ENCODE data around the gene HPSE2. TPM values are rescaled to one million over a fixed set of nuclear protein-coding genes. Genes with fewer than 3 reads are reported as not detected.

Gene HPSE2
- total RNA-seq, 1 donor from 2014 or later, result 10.6 TPM

DNA sequence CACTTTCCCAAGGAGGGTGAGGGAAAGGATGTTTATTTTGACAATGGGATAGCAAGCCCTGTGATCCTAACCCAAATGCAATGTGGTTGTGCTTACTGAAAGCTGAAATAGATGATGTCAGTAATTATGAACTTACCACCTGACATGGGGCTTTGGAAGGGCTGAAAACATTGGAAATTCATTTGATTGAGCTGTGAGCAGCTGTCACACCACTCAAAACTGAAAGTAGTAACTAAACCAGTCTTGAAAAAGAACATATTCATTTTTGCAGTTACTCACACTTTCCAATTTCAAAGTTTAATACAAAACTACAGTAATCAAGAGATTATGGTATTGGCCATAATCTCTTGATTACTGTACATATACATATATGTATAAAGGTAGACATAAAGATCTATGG, 633.4 kb downstream of the HPSE2 start:
- no peak for DNase-seq (ENCODE audit: extremely low spot score in 2 of 2)
- no peaks in the 10 kb centered on the region for H3K4me1 ChIP-seq
- no peaks in the 10 kb centered on the region for H3K36me3 ChIP-seq
- no peak overlapping the region for H3K4me3 ChIP-seq
- no peaks in the 10 kb centered on the region for H3K27me3 ChIP-seq
- TF ChIP-seq, protein P1, sequence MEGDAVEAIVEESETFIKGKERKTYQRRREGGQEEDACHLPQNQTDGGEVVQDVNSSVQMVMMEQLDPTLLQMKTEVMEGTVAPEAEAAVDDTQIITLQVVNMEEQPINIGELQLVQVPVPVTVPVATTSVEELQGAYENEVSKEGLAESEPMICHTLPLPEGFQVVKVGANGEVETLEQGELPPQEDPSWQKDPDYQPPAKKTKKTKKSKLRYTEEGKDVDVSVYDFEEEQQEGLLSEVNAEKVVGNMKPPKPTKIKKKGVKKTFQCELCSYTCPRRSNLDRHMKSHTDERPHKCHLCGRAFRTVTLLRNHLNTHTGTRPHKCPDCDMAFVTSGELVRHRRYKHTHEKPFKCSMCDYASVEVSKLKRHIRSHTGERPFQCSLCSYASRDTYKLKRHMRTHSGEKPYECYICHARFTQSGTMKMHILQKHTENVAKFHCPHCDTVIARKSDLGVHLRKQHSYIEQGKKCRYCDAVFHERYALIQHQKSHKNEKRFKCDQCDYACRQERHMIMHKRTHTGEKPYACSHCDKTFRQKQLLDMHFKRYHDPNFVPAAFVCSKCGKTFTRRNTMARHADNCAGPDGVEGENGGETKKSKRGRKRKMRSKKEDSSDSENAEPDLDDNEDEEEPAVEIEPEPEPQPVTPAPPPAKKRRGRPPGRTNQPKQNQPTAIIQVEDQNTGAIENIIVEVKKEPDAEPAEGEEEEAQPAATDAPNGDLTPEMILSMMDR (IDR thresholded peaks at IDR 0.05), result no peak
- TF ChIP-seq POLR2AphosphoS5 (IDR thresholded peaks at IDR 0.05; ENCODE audit: insufficient read depth in 1 of 2, low read depth in 1 of 2) (no peak), POLR2A (IDR thresholded peaks at IDR 0.05) (no peak)
- H3K27ac ChIP-seq, result no peak overlapping the region
- intact Hi-C loops (cut with DNase I), result no loop called here
- H3K9me3 ChIP-seq, result no peaks in the 10 kb centered on the region

DNA sequence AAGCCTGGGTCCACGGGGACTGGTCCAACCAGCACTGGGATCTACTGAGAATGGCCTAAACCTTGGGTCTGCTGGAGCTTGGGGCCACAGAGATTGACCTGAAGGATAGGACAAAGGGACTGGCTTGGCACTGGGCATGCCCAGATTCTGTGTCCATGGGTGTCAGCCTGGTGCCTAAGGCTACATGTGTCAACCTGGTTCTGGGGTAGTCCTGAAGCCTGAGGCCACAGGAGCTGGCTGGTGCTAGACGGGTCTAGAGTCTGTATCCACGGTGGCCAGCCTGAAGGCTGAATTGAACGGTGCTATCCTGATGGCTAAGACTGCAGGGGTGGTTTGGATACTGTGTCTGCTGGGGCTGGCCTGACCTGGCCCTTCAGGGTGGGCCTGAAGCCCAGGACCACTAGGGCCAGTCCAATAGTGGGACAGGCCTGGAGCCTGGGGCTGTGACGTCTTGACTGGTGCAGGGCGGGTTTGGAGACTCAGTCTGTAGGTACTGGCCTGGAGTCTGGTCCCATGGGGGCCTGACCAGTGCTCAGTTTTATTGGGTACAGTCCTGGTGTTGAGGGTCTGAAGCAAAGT, 636.5 kb downstream of the HPSE2 start:
- intact Hi-C loops (cut with DNase I), result no loop called here
- TF ChIP-seq, protein P1 (IDR thresholded peaks at IDR 0.05), result no peak
- TF ChIP-seq POLR2A (IDR thresholded peaks at IDR 0.05) (no peak), POLR2AphosphoS5 (IDR thresholded peaks at IDR 0.05; ENCODE audit: insufficient read depth in 1 of 2, low read depth in 1 of 2) (no peak)
- no peak overlapping the region for H3K27ac ChIP-seq
- DNase-seq (ENCODE audit: extremely low spot score in 2 of 2), result no peak
- no peak overlapping the region for H3K4me3 ChIP-seq
- H3K36me3 ChIP-seq, result no peaks in the 10 kb centered on the region
- H3K27me3 ChIP-seq, result no peaks in the 10 kb centered on the region
- H3K4me1 ChIP-seq, result no peaks in the 10 kb centered on the region
- peaks cover 3% of the 10 kb centered on the region for H3K9me3 ChIP-seq

DNA sequence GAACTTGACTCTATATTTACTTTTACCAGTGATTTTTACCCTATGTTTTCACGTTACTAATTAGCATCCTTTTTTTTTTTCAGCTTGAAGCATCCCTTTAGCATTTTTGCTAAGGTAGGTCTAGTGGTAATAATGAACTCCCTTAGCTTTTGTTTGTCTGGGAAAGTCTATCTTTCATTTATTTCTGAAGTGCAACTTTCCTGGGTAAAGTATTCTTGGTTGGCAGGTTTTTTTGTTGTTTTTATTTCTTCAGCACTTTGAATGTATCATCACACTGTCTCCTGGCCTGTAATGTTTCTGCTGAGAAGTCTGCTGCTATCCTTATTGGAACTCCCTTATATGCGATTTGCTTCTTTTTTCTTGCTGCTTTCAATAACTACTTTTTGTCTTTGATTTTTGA, 639.2 kb downstream of the HPSE2 start:
- DNase-seq (ENCODE audit: extremely low spot score in 2 of 2), result no peak
- TF ChIP-seq POLR2AphosphoS5 (IDR thresholded peaks at IDR 0.05; ENCODE audit: insufficient read depth in 1 of 2, low read depth in 1 of 2), result no peak
- TF ChIP-seq POLR2A (IDR thresholded peaks at IDR 0.05), result no peak
- TF ChIP-seq, protein P1 (IDR thresholded peaks at IDR 0.05), result no peak

DNA sequence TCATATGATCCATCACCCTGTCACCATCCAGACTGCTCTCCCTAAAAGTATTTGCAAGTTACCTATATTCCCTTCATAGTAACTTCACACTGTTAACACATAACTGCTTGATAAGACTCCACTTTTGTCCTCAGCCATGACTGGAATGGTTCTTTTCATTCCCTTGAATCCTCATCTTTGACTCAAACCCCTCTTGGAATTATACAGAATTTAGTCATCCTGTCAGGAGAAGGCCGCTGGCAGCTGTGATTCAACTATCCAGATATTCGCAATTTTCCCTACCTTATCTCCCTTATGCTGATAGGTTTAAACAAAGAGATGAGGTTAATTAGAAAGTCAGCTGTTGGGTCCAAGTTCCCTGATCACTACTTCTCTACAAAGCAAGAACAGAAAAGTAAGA, 646.0 kb downstream of the HPSE2 start:
- H3K4me1 ChIP-seq, result peaks cover 14% of the 10 kb centered on the region
- H3K36me3 ChIP-seq, result no peaks in the 10 kb centered on the region
- H3K27ac ChIP-seq, result no peak overlapping the region
- DNase-seq (ENCODE audit: extremely low spot score in 2 of 2), result no peak
- intact Hi-C loops (cut with DNase I), result no loop called here
- H3K27me3 ChIP-seq, result no peaks in the 10 kb centered on the region
- H3K9me3 ChIP-seq, result no peaks in the 10 kb centered on the region
- TF ChIP-seq POLR2A (IDR thresholded peaks at IDR 0.05) (no peak), POLR2AphosphoS5 (IDR thresholded peaks at IDR 0.05; ENCODE audit: insufficient read depth in 1 of 2, low read depth in 1 of 2) (no peak)
- TF ChIP-seq, protein P1 (IDR thresholded peaks at IDR 0.05), result no peak
- no peak overlapping the region for H3K4me3 ChIP-seq

More for the DNA sequence above, 639.2 kb downstream of the HPSE2 start:
- Histone ChIP-seq H3K4me3 (no peak overlapping the region), H3K27ac (no peak overlapping the region), H3K4me1 (no peaks in the 10 kb centered on the region), H3K36me3 (no peaks in the 10 kb centered on the region), H3K27me3 (no peaks in the 10 kb centered on the region), H3K9me3 (peaks cover 3% of the 10 kb centered on the region)
- intact Hi-C loops (cut with DNase I), result no loop called here

DNA sequence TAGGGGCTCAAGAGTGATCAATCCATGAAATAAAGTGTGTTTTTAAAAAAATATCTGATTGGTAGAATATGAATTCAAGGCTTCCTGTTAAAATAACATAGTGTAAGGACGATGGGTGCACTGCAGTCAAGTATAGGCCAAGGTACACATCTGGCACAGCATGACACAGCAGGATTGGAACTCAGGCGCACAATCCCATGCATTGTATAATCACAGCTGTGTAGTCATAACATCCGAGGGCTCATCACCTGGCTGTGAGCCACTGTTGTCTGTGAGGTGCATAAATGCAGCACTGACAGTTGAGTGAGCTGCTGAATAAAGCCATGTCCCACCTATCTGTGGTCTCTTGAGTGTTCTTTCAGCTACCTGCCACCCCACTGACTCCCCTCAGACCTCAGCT, 646.6 kb downstream of the HPSE2 start:
- H3K27ac ChIP-seq, result peak overlapping the region; percentile 84
- intact Hi-C loops (cut with DNase I), result no loop called here

More for the DNA sequence above, 646.6 kb downstream of the HPSE2 start:
- Histone ChIP-seq H3K27me3 (no peaks in the 10 kb centered on the region), H3K9me3 (no peaks in the 10 kb centered on the region), H3K4me1 (peaks cover 14% of the 10 kb centered on the region), H3K36me3 (no peaks in the 10 kb centered on the region), H3K4me3 (no peak overlapping the region)
- no peak for TF ChIP-seq POLR2A (IDR thresholded peaks at IDR 0.05)
- no peak for TF ChIP-seq POLR2AphosphoS5 (IDR thresholded peaks at IDR 0.05; ENCODE audit: insufficient read depth in 1 of 2, low read depth in 1 of 2)
- TF ChIP-seq, protein P1 (IDR thresholded peaks at IDR 0.05), result no peak
- no peak for DNase-seq (ENCODE audit: extremely low spot score in 2 of 2)

Measured in vagina (tissue), 2 donors.